Measurements from ENCODE around the gene CHTF8.
"Not testable (repeated sequence)": the region's sequence is repeated elsewhere in the genome, so short reads cannot be mapped to it uniquely, and the experiment has no call there.

CHTF8 gene

GRCh38 chr16:69132424-69133252 lies at the start of gene CHTF8, which contains the start of gene UTP4:
CHTF8 (minus strand) TSS chr16:69132588; CDS start chr16:69121458, 11,130 bp downstream.
UTP4 (plus strand) TSS chr16:69132649; CDS start chr16:69133460, 811 bp downstream.
- peak; percentile 72 to 85 for DNase-seq (ENCODE audit: low read depth in 2 of 2)

DNA sequence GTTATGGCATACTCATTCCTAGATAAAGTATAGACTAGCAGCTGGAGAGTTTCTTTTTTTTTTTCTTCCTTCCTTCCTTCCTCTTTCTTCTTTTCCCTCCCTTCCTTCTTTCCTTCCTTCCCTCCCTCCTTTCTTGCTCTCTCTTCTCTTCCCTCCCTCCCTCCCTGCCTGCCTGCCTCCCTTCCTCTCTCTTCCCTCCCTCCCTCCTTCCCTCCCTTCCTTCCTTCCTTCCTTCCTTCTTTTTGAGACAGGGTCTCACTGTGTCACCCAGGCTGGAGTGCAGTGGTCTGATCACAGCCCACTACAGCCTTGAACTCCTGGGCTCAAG lies 47.6 kb upstream of the CHTF8 start:
- no peak for DNase-seq (ENCODE audit: low read depth in 2 of 2)

GRCh38 chr16:69179328-69180010 lies 47.1 kb upstream of the CHTF8 start:
- no peak for DNase-seq (ENCODE audit: low read depth in 2 of 2)

GRCh38 chr16:69176033-69176800 lies 43.8 kb upstream of the CHTF8 start:
- no peak for DNase-seq (ENCODE audit: low read depth in 2 of 2)

- no peak for DNase-seq (ENCODE audit: low read depth in 2 of 2)
These were observed 39.1 kb upstream of the CHTF8 start for GRCh38 chr16:69171325-69172084.

GRCh38 chr16:69169607-69170352 lies 37.4 kb upstream of the CHTF8 start:
- no peak for DNase-seq (ENCODE audit: low read depth in 2 of 2)

- DNase-seq (ENCODE audit: low read depth in 2 of 2), result no peak
These were observed 36.7 kb upstream of the CHTF8 start for GRCh38 chr16:69169051-69169450.

GRCh38 chr16:69166946-69167930 lies 34.9 kb upstream of the CHTF8 start:
- no peak for DNase-seq (ENCODE audit: low read depth in 2 of 2)

DNA sequence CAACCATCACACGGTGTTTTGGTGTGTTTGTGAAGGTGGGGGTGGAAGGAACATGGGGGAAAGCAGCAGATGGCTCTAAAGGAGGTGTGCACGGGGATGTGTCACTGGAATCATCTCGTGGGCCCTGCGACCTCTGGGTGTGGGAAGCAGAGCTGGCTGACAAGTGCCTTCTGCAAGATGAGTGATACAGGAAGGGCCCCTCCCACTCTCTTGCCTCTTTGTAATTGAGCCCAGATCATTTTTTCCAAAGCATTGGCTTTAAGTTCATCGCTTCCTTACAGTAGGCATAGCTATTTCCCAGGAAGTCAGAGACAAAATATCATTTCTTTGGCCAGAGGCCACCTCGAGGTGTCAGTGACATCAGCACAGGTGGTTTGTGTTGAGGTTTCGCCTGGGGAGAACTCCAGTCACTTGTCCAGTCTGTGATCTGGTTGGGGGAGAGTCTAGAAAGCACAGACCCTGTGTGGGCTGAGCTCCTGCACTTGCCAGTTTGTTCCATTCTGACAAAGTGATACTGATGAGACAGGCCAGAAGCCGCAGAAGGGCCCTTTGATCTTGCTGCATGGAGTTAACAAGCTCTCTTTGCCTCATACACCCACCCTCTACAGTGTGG lies 33.9 kb upstream of the CHTF8 start:
- DNase-seq (ENCODE audit: low read depth in 2 of 2), result peak; percentile 67 to 75

DNA sequence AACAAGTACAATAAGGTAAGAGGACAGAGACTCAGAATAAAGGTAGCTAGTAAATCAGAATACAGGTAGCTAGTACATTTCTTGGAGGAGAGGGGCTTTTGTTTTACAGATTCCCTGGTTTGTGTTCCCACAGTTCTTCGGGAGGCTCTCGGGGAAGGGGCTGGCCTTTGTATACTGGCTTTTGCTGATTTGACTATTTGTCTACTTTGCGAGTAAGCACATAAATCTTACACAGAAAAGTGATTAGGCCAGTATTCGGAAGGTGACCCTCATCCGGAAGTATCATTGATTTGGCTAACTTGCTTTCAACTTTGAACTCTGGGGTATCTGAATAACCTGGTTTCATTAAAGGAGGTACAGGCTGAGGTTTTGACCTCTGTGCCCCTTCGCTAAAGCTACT lies 33.2 kb upstream of the CHTF8 start:
- no peak for DNase-seq (ENCODE audit: low read depth in 2 of 2)

GRCh38 chr16:69160192-69160591 lies 27.8 kb upstream of the CHTF8 start:
- no peak for DNase-seq (ENCODE audit: low read depth in 2 of 2)

- no peak for DNase-seq (ENCODE audit: low read depth in 2 of 2)
These were observed 24.8 kb upstream of the CHTF8 start for GRCh38 chr16:69157196-69157595.

GRCh38 chr16:69150146-69150865 lies 17.9 kb upstream of the CHTF8 start:
- no peak for DNase-seq (ENCODE audit: low read depth in 2 of 2)

DNA sequence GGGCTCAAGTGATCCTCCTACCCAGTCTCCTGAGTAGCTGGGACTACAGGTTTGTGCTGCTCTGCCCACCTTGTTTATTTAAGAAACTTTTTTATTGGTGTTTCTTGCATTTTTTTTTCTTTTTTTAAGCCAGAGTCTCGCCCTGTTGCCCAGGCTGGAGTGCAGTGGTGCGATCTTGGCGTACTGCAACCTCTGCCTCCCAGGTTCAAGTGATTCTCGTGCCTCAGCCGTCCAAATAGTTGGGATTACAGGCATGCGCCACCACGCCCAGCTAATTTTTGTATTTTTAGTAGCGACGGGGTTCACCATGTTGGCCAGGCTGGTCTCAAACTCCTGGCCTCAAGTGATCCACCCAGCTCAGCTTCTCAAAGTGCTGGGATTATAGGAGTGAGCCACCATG lies 17.2 kb upstream of the CHTF8 start:
- DNase-seq (ENCODE audit: low read depth in 2 of 2), result not testable (repeated sequence)

- no peak for DNase-seq (ENCODE audit: low read depth in 2 of 2)
These were observed 13.3 kb upstream of the CHTF8 start for GRCh38 chr16:69145658-69146057.

DNA sequence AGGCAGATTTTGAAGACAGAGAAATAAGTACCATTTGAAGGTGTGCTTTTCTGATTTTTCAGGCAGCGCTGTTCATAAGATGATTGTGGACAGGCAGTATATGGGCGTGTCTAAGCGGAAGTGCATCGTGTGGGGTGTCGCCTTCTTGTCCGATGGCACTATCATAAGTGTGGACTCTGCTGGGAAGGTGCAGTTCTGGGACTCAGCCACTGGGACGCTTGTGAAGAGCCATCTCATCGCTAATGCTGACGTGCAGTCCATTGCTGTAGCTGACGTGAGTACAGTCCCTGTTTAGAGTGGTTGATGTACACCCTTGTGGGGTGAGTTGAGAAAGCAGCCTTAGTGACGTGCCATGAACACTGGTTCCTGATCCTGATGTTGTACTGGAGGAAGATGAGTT lies 10.7 kb upstream of the CHTF8 start:
- no peak for DNase-seq (ENCODE audit: low read depth in 2 of 2)

DNA sequence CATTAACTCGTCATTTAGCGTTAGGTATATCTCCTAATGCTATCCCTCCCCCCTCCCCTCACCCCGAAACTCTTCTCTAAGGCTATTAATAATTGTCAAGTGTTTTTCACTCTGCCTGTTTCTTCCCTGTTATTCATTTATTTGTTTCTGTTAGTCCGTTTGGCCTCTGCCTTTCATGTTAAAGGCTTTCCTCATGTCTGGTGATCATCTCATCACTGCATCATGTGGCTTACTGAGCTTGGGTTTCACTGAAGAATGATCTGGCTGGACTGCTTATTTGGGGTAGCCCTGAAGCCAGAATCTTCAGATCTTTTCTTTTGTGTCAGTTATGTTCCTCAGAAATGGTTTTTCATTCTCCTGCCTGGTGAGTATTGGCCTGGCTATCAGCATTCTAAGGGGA lies 9.5 kb upstream of the CHTF8 start:
- no peak for DNase-seq (ENCODE audit: low read depth in 2 of 2)

DNA sequence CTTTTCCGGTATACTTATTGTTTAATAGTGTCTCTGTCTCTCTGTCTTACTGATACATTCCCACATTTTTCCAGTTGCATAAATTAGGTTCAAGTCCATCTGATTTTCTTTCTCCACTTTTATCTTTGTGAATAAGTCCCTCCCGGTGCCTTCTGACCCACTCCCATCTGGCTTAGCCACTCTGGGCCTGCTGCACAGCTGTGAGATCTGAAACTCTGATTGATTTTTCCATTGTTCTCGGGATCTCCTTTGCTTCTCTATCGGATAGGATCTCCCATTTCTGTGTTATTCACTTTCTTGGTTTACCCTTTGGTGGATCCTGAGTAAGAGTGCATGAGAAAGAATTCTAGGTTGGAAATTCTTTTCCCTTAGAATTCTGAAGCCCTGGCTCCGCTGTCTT lies 8.6 kb upstream of the CHTF8 start:
- DNase-seq (ENCODE audit: low read depth in 2 of 2), result no peak

DNA sequence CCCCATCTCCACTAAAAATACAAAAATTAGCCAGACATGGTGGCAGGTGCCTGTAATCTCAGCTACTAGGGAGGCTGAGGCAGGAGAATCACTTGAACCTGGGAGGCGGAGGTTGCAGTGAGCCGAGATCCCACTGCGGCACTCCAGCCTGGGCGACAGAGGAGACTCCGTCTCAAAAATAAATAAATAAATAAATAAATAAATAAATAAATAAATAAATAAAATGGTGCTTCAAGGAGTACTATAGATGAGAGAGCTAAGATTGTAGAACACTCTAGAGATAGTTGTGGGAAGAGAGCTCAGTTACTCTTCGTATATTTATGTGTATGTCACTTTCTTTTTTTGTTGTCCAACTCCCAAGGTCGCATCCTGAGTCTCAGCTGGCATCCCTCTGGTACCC lies 7.1 kb upstream of the CHTF8 start:
- not testable (repeated sequence) for DNase-seq (ENCODE audit: low read depth in 2 of 2)
